HepG2 (cell line): ENCODE measurements around the gene LRP1-AS. TPM values are rescaled to one million over a fixed set of nuclear protein-coding genes. Genes with fewer than 3 reads are reported as not detected.

ENCODE experiments used
- ARNT2 ChIP-seq: sonication (generic); formaldehyde crosslinking; IDR thresholded peaks from 2 replicates; pipeline ENCODE4 v1.8.0; 2022; ENCODE audit warnings: mild to moderate bottlenecking, low read depth, missing genetic modification reagents, moderate library complexity
- ATF4 ChIP-seq, 2 experiments: fragments of 450-650 bp in 1 of 2; sonication (generic) in 1 of 2; formaldehyde crosslinking; IDR thresholded peaks; 2 replicates each; pipeline versions ENCODE4 v1.5.0 to v1.8.0; 2020 to 2022; ENCODE audit warnings: mild to moderate bottlenecking in 1 of 2, missing genetic modification reagents in 1 of 2
- ATM ChIP-seq: fragments of 450-650 bp; IDR thresholded peaks from 2 replicates; pipeline ENCODE4 v1.7.1; 2017; ENCODE audit warnings: mild to moderate bottlenecking, borderline replicate concordance
- GLI4 ChIP-seq: sonication (generic); formaldehyde crosslinking; IDR thresholded peaks from 2 replicates; pipeline ENCODE4 v1.5.1; 2020; ENCODE audit warnings: missing genetic modification reagents, mild to moderate bottlenecking, moderate library complexity, borderline replicate concordance
- HCFC1 ChIP-seq: fragments of 150-350 bp; IDR thresholded peaks from 2 replicates; pipeline ENCODE4 v1.6.1; 2014; ENCODE audit warnings: low read depth, low read length
- HDAC1 ChIP-seq: sonication (generic); formaldehyde crosslinking; IDR thresholded peaks from 2 replicates; pipeline ENCODE4 v1.5.1; 2020; ENCODE audit warnings: mild to moderate bottlenecking, missing genetic modification reagents
- HMG20B ChIP-seq: conservative IDR thresholded peaks from 2 replicates; pipeline ENCODE4 v1.6.1; 2016; ENCODE audit warnings: missing genetic modification reagents, missing compliant biosample characterization
- NFE2 ChIP-seq: sonication (generic); formaldehyde crosslinking; IDR thresholded peaks from 2 replicates; pipeline ENCODE4 v1.4.0; 2020; ENCODE audit warnings: missing genetic modification reagents
- NR2F2 ChIP-seq: IDR thresholded peaks from 2 replicates; pipeline ENCODE4 v1.6.1; 2012; ENCODE audit warnings: low read depth, inconsistent platforms, borderline replicate concordance
- PAX8 ChIP-seq: sonication (generic); formaldehyde crosslinking; IDR thresholded peaks from 2 replicates; pipeline ENCODE4 v1.8.0; 2022; ENCODE audit warnings: mild to moderate bottlenecking, missing genetic modification reagents, borderline replicate concordance
- RBM22 ChIP-seq: fragments of 200-400 bp; formaldehyde crosslinking; optimal IDR thresholded peaks from 2 replicates; pipeline ENCODE3; 2017; ENCODE audit warnings: mild to moderate bottlenecking, low read length, moderate library complexity
- SMAD3 ChIP-seq: sonication (generic); formaldehyde crosslinking; IDR thresholded peaks from 2 replicates; pipeline ENCODE4 v1.4.0; 2020; ENCODE audit warnings: missing genetic modification reagents
- SNAPC5 ChIP-seq: sonication (generic); formaldehyde crosslinking; IDR thresholded peaks from 2 replicates; pipeline ENCODE4 v1.8.1; 2023; ENCODE audit warnings: mild to moderate bottlenecking, missing genetic modification reagents, borderline replicate concordance
- SNRNP70 ChIP-seq: fragments of 200-400 bp; formaldehyde crosslinking; IDR thresholded peaks from 2 replicates; pipeline ENCODE4 v1.6.1; 2017; ENCODE audit warnings: mild to moderate bottlenecking, low read depth, low read length, moderate library complexity
- SP1 ChIP-seq, 2 experiments: fragments of 450-650 bp in 1 of 2; sonication (generic) in 1 of 2; formaldehyde crosslinking in 1 of 2; IDR thresholded peaks; 2 replicates each; pipeline versions ENCODE4 v1.4.0 to v1.6.1; 2016 to 2020; ENCODE audit warnings: missing genetic modification reagents in 1 of 2
- SRSF1 ChIP-seq: fragments of 200-400 bp; formaldehyde crosslinking; optimal IDR thresholded peaks from 2 replicates; pipeline ENCODE3; 2017; ENCODE audit warnings: mild to moderate bottlenecking, low read depth, low read length, moderate library complexity
- TARDBP ChIP-seq: sonication (generic); formaldehyde crosslinking; IDR thresholded peaks from 2 replicates; pipeline ENCODE4 v1.8.0; 2022; ENCODE audit warnings: mild to moderate bottlenecking, missing genetic modification reagents
- TBX3 ChIP-seq: fragments of 450-650 bp; IDR thresholded peaks from 2 replicates; pipeline ENCODE4 v1.6.1; 2017; ENCODE audit warnings: antibody characterized with exemption, mild to moderate bottlenecking, inconsistent platforms, borderline replicate concordance
- TCF7 ChIP-seq: sonication (generic); IDR thresholded peaks from 2 replicates; pipeline ENCODE4 v1.6.1; 2016; ENCODE audit warnings: antibody characterized with exemption, low read depth
- THRA ChIP-seq: sonication (generic); formaldehyde crosslinking; IDR thresholded peaks from 2 replicates; pipeline ENCODE4 v1.4.0; 2020; ENCODE audit warnings: missing genetic modification reagents, borderline replicate concordance
- XBP1 ChIP-seq: sonication (generic); formaldehyde crosslinking; IDR thresholded peaks from 2 replicates; pipeline ENCODE4 v1.5.0; 2020; ENCODE audit warnings: missing genetic modification reagents
- YY1 ChIP-seq: IDR thresholded peaks from 2 replicates; pipeline ENCODE4 v1.6.1; 2011; ENCODE audit warnings: low read length, low read depth, moderate library complexity, mild to moderate bottlenecking; ENCODE audit not compliant: insufficient read depth, insufficient replicate concordance
- ZNF296 ChIP-seq: sonication (generic); formaldehyde crosslinking; conservative IDR thresholded peaks from 2 replicates; pipeline ENCODE4 v1.5.0; 2020; ENCODE audit warnings: mild to moderate bottlenecking, missing genetic modification reagents
- ZNF367 ChIP-seq: sonication (generic); formaldehyde crosslinking; IDR thresholded peaks from 2 replicates; pipeline ENCODE4 v1.4.0; 2020; ENCODE audit warnings: missing genetic modification reagents, borderline replicate concordance
- ZNF44 ChIP-seq: sonication (generic); formaldehyde crosslinking; IDR thresholded peaks from 2 replicates; pipeline ENCODE4 v1.5.1; 2020; ENCODE audit warnings: mild to moderate bottlenecking, missing genetic modification reagents
- ZNF576 ChIP-seq: sonication (generic); formaldehyde crosslinking; IDR thresholded peaks from 2 replicates; pipeline ENCODE4 v1.4.0; 2020; ENCODE audit warnings: mild to moderate bottlenecking, missing genetic modification reagents
- ZNF598 ChIP-seq: sonication (generic); formaldehyde crosslinking; IDR thresholded peaks from 2 replicates; pipeline ENCODE4 v1.5.1; 2020; ENCODE audit warnings: mild to moderate bottlenecking, missing genetic modification reagents, borderline replicate concordance
- ZNF782 ChIP-seq: sonication (generic); formaldehyde crosslinking; IDR thresholded peaks from 2 replicates; pipeline ENCODE4 v1.4.0; 2020; ENCODE audit warnings: missing genetic modification reagents, mild to moderate bottlenecking, borderline replicate concordance
- ZNF792 ChIP-seq: IDR thresholded peaks from 2 replicates; pipeline ENCODE4 v1.6.1; 2016
- ZSCAN25 ChIP-seq: sonication (generic); formaldehyde crosslinking; IDR thresholded peaks from 2 replicates; pipeline ENCODE4 v1.8.0; 2022; ENCODE audit warnings: mild to moderate bottlenecking, missing genetic modification reagents
- polyA plus RNA-seq, 8 experiments: library from polyadenylated mRNA; depleted of rRNA in 3 of 8; stranded (reverse) in 7 of 8; unstranded in 1 of 8; fragments of >200 nt; fragmentation: Illumina TruSeq in 4 of 8; extraction: Trizol in 4 of 8; gene quantifications; 2 replicates each; pipeline versions ENCODE4 v1.2.1 to v1.2.3, GENCODE V29; 2011 to 2016; ENCODE audit warnings: low read depth in 4 of 8, missing spikeins in 1 of 8, mixed read lengths in 1 of 8; ENCODE audit not compliant: insufficient read depth in 1 of 8
- total RNA-seq, 5 experiments: library from RNA; depleted of rRNA; stranded (reverse); fragments of >200 nt; fragmentation: Illumina TruSeq; extraction: Trizol; gene quantifications; 2 replicates each; pipeline ENCODE4 v1.2.3, GENCODE V29; 2016; ENCODE audit warnings: low read depth in 1 of 5

The LRP1-AS gene
- total and polyA plus RNA-seq, 2 of the 13 experiments (the other 11 are each of a cell fraction or from before 2014, with no cell fraction given): 0.20 TPM; not detected in 1

- no peak for TF ChIP-seq ZNF296 (CRISPR knock-in tag)
- no peak for TF ChIP-seq THRA (CRISPR knock-in tag)
- TF ChIP-seq ARNT2 (CRISPR knock-in tag): no peak
- peak; percentile 39; the same call in 1 of the 2 replicates for TF ChIP-seq ZNF44
- TF ChIP-seq TBX3: peak; percentile 44; the same call in 1 of the 2 replicates
- no peak for TF ChIP-seq SNRNP70
- peak; percentile 31; the same call in 1 of the 2 replicates for TF ChIP-seq TARDBP (CRISPR knock-in tag)
- no peak for TF ChIP-seq XBP1 (CRISPR knock-in tag)
- no peak for TF ChIP-seq HMG20B
- TF ChIP-seq SRSF1: no peak
- TF ChIP-seq SMAD3: 0 out of 2 replicates have a peak, but pooled peaks have one; percentile 60
- peak; percentile 79 for TF ChIP-seq NR2F2
- no peak for TF ChIP-seq ZNF598 (CRISPR knock-in tag)
- TF ChIP-seq RBM22: no peak
- no peak for TF ChIP-seq ZNF792 (CRISPR knock-in tag)
- peak; percentile 89 for TF ChIP-seq TCF7
- TF ChIP-seq ZNF367 (CRISPR knock-in tag): no peak
- TF ChIP-seq ZNF782 (CRISPR knock-in tag): no peak
- TF ChIP-seq ATM: no peak
- TF ChIP-seq PAX8 (CRISPR knock-in tag): no peak
- peak; percentile 72 for TF ChIP-seq NFE2 (CRISPR knock-in tag)
- TF ChIP-seq YY1: peak; percentile 20
- 0 out of 4 replicates have a peak, but pooled peaks of 1 of the 2 experiments have one; percentile 46 for TF ChIP-seq ATF4 (CRISPR knock-in tag; IDR thresholded peaks at IDR 0.05)
- no peak for TF ChIP-seq GLI4
- TF ChIP-seq ZSCAN25: peak; percentile 92
- no peak for TF ChIP-seq SNAPC5
- TF ChIP-seq ZNF576 (CRISPR knock-in tag): no peak
- no peak for TF ChIP-seq SP1 (IDR thresholded peaks at IDR 0.05)
- no peak for TF ChIP-seq SP1 (CRISPR knock-in tag; IDR thresholded peaks at IDR 0.05)
- TF ChIP-seq HDAC1: no peak; the same call in 1 of the 2 replicates
- no peak for TF ChIP-seq HCFC1
Observed at GRCh38 chr12:57138526-57139272, 8.7 kb downstream of the LRP1-AS start (continued).
